ENCODE data around the gene FBXO17.

FBXO17 gene

DNA sequence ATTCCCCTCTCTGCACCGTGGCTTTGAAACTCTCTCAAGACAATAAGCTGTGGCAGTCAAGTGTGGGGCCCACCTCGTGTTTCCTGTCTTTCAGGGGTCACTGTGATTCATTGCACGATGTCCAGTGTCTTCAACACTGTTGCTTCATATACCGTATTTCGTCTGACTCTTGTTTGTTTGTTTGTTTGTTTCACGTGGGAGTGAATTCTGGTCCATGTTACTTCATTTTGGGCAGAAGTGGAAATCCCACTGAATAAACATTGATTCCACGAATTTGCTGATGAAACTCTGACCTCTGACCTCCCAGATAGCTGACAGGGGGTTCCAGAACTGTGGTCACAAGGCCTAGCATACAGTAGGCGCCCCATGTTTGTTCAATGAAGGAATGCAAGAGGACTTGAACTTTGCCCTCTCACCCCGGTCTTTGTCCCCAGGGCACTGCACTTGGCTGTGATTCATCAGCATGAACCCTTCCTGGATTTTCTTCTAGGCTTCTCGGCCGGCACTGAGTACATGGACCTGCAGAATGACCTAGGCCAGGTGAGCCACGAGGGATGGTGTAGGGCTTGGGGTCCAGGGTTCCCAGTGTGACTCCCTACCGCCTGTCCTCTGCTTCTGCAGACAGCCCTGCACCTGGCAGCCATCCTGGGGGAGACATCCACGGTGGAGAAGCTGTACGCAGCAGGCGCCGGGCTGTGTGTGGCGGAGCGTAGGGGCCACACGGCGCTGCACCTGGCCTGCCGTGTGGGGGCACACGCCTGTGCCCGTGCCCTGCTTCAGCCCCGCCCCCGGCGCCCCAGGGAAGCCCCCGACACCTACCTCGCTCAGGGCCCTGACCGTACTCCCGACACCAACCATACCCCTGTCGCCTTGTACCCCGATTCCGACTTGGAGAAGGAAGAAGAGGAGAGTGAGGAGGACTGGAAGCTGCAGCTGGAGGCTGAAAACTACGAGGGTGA is 70.7 kb downstream of the FBXO17 start:
- H3K4me3 ChIP-seq (ENCODE audit: low read depth, low read length): no peak overlapping the region
- TF ChIP-seq, protein P1, sequence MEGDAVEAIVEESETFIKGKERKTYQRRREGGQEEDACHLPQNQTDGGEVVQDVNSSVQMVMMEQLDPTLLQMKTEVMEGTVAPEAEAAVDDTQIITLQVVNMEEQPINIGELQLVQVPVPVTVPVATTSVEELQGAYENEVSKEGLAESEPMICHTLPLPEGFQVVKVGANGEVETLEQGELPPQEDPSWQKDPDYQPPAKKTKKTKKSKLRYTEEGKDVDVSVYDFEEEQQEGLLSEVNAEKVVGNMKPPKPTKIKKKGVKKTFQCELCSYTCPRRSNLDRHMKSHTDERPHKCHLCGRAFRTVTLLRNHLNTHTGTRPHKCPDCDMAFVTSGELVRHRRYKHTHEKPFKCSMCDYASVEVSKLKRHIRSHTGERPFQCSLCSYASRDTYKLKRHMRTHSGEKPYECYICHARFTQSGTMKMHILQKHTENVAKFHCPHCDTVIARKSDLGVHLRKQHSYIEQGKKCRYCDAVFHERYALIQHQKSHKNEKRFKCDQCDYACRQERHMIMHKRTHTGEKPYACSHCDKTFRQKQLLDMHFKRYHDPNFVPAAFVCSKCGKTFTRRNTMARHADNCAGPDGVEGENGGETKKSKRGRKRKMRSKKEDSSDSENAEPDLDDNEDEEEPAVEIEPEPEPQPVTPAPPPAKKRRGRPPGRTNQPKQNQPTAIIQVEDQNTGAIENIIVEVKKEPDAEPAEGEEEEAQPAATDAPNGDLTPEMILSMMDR (IDR thresholded peaks at IDR 0.05; ENCODE audit: low read depth, low read length): no peak

DNA sequence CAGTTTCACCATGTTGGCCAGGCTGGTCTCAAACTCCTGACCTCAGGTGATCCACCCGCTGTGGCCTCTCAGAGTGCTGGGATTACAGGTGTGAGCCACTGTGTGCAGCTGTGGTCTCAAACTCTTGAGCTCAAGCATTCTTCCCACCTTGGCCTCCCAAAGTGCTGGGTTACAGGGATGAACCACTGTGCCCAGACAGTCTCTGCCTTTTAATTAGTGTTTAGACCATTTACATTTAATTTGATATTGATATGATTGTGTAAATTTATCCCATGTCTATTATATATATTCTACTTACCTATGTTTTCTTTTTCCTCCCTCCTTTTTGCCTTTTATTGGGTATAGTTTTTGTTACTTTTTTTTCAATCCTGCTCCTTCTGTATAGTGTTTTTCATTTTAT is 73.9 kb downstream of the FBXO17 start:
- H3K4me3 ChIP-seq (ENCODE audit: low read depth, low read length): no peak overlapping the region
- TF ChIP-seq, protein P1 (IDR thresholded peaks at IDR 0.05; ENCODE audit: low read depth, low read length): no peak

DNA sequence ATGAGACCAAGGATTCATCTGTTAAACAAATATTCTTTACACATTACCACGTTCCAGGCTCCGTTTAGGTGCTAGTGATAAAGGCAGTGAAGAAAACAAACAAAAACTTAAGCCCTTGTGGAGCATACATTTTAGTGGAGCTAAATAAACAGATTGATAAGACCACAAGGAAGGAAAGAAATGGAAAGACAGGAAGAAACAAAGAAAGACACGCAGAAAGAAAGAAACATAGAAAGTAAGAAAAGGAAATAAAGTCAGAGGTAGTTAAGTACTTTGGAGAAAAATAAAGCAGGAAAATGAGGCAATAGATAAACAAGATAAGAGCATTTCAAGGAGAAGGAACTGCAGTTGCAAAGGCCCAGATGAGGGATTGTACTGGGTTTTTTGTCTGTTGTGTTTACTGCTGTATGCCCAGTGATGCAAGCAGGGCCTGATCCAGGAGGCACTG is 74.8 kb downstream of the FBXO17 start:
- TF ChIP-seq, protein P1 (IDR thresholded peaks at IDR 0.05; ENCODE audit: low read depth, low read length): no peak
- H3K4me3 ChIP-seq (ENCODE audit: low read depth, low read length): peak overlapping the region; percentile 88

DNA sequence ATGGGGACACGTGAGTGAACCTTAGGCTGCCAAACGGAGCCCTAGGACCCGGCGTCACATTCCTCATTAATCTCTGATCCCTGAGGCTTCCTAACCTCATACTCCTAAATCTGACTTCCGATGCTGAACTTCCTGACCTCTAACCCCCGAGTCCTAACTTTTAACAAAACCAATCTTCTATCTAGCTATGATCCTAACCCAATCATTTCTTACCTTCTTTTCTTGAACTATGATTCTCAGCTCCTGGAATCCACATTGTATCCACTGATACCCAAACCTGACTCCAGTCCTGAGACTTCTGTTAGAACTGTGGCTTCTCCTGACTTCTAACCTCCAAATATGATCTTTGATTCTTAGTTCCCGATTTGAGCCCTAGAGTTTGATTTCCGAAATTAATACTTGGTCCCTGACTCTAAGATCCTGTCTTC is 75.3 kb downstream of the FBXO17 start:
- peak overlapping the region; percentile 88 for H3K4me3 ChIP-seq (ENCODE audit: low read depth, low read length)
- TF ChIP-seq, protein P1 (IDR thresholded peaks at IDR 0.05; ENCODE audit: low read depth, low read length): no peak

DNA sequence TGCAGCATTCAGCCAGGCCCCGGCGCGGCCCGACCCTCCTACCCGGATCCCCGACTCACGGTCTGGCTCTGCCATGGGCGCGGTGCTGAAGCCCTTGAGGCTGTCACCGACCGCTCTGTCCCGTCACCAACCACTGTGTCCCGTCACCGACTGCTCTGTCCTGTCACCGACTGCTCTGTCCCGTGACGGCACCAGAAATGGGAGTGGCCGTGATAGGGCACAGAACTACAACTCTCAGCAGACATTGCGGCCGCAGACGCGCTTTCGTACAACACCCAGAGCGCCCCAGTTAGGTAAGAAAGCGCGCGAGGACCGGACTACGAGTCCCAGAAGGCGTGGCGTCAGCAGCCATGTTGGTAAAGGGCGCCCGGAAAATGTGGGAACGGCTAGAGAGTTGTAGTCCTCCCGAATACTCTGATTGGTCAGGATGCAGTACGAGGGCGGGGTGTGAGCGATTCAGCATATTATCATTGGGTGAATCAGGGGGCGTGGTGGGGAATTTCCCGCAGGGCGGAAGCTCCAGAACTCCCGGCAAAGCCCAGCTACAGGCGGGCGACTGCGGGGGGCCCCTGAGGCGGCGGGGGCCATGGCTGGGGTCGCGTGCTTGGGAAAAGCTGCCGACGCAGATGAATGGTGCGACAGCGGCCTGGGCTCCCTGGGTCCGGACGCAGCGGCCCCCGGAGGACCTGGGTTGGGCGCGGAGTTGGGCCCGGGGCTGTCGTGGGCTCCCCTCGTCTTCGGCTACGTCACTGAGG is 75.9 kb downstream of the FBXO17 start, which contains the start of the genes NFKBIB and SIRT2:
Gene NFKBIB (plus strand): TSS at position 523 of the 755 bp plus-strand sequence. CDS start 64 bp downstream, at position 587.
Gene SIRT2 (minus strand): TSS at position 172 of the 755 bp plus-strand sequence. CDS start 97 bp downstream, at position 75.
- peak within 1 kb of the TSS; percentile 88 for H3K4me3 ChIP-seq (ENCODE audit: low read depth, low read length)
- TF ChIP-seq, protein P1 (IDR thresholded peaks at IDR 0.05; ENCODE audit: low read depth, low read length): no peak

DNA sequence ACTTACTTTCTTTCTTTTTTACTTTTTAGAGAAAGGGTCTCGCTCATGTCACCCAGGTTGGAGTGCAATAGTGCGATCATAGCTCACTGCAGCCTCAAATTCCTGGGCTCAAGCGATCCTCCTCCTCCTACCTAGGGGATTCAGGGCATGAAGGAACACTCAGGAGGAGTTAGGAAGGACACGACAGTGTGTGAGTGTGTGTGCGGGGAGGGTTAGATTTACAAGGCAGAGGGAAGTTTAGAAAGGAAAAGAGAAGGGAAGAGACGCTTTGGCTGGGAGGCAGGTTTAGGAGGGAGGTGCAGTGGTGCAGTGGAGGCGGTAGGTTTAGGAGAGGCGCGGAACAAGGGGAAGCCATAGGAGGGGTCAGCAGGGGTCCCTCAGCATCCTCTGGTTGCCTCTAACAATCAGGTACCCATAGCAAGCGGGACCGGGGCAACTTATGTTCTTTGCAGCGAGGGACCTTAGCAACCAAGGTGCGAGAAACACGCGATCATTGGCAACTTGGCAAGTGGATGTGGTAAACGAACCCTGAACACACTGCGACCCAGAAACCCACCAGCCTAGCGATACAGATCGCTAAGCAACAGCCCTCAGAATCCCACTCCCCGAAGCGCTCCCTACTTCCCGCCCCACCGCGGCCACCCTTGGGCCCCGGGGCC is 76.6 kb downstream of the FBXO17 start:
- TF ChIP-seq, protein P1 (IDR thresholded peaks at IDR 0.05; ENCODE audit: low read depth, low read length): no peak
- peak overlapping the region; percentile 88 for H3K4me3 ChIP-seq (ENCODE audit: low read depth, low read length)
